ENCODE data around the gene CAPG.
"Not testable (repeated sequence)": the region's sequence is repeated elsewhere in the genome, so short reads cannot be mapped to it uniquely, and the experiment has no call there.

CAPG gene

DNA sequence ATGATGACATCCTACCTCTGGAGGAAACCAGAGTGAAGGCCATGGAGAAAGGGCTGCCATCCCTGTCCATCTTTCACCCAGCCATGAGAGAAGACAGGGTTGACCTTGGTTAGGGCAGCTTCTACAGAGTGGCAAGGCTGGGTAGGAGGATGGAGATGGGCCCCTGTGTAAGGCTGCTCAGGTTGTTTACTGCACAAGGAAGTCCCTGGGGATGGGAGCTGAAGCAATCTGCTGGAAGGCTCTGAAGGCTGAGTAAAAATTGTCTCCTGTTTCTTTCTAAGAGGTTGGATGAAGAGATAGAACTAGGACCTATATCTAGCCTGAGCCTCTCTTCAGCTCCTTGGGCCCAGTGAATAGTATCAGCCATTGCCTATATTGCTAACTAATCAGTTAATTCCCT lies 41.2 kb downstream of the CAPG start:
- Histone ChIP-seq H3K4me3 (ENCODE audit: control insufficient read depth in 1 of 7, extremely low read depth in 1 of 7, insufficient read depth in 4 of 7, low read depth in 2 of 7, low read length in 6 of 7) (no peak overlapping the region), H3K4me1 (ENCODE audit: control extremely low read depth in 1 of 4, control insufficient read depth in 4 of 4, insufficient read depth in 4 of 4, low read length in 3 of 4) (peaks cover 0 to 6% (median 0%) of the 10 kb centered on the region in 4 experiments), H3K36me3 (ENCODE audit: control insufficient read depth in 4 of 4, insufficient read depth in 4 of 4, low read length in 3 of 4) (peaks cover 6 to 12% (median 8%) of the 10 kb centered on the region in 4 experiments), H3K27ac (ENCODE audit: insufficient read depth in 1 of 2, low read depth in 1 of 2, low read length in 2 of 2, poor library complexity in 1 of 2, severe bottlenecking in 2 of 2) (no peak overlapping the region), H3K27me3 (replicated peaks in 2 of 5; ENCODE audit: control insufficient read depth in 4 of 5, insufficient read depth in 5 of 5, low read length in 4 of 5) (no peaks in the 10 kb centered on the region), H3K9me3 (ENCODE audit: control extremely low read depth in 1 of 5, control insufficient read depth in 4 of 5, insufficient read depth in 2 of 5, low read depth in 1 of 5, low read length in 4 of 5) (no peaks in the 10 kb centered on the region)
- ChIA-PET POLR2A (no interaction called here), CTCF (interaction anchor here (1.1 kb wide), 1 partner anchor 43 kb away, joined by 3 read pairs; no protein-coding TSS in a partner anchor)
- no peak for DNase-seq

GRCh38 chr2:85367180-85367579 lies 43.0 kb downstream of the CAPG start:
- H3K27ac ChIP-seq (ENCODE audit: insufficient read depth in 1 of 2, low read depth in 1 of 2, low read length in 2 of 2, poor library complexity in 1 of 2, severe bottlenecking in 2 of 2): no peak overlapping the region
- H3K9me3 ChIP-seq (ENCODE audit: control extremely low read depth in 1 of 5, control insufficient read depth in 4 of 5, insufficient read depth in 2 of 5, low read depth in 1 of 5, low read length in 4 of 5): no peaks in the 10 kb centered on the region
- ChIA-PET CTCF (interaction anchor here (1.1 to 3.5 kb wide), 3 partner anchors 10 to 40 kb away, joined by 3 to 12 read pairs (median 3); no protein-coding TSS in a partner anchor), POLR2A (interaction anchor here (1.0 kb wide), 1 partner anchor 71 kb away, joined by 3 read pairs; no protein-coding TSS in a partner anchor)
- H3K27me3 ChIP-seq (replicated peaks in 2 of 5; ENCODE audit: control insufficient read depth in 4 of 5, insufficient read depth in 5 of 5, low read length in 4 of 5): no peaks in the 10 kb centered on the region
- H3K4me3 ChIP-seq (ENCODE audit: control insufficient read depth in 1 of 7, extremely low read depth in 1 of 7, insufficient read depth in 4 of 7, low read depth in 2 of 7, low read length in 6 of 7): no peak overlapping the region
- peaks cover 9 to 15% (median 11%) of the 10 kb centered on the region in 4 experiments for H3K36me3 ChIP-seq (ENCODE audit: control insufficient read depth in 4 of 4, insufficient read depth in 4 of 4, low read length in 3 of 4)
- WGBS (ENCODE audit: insufficient coverage): 94% methylated on average over 5 of the region's 5 CpGs
- H3K4me1 ChIP-seq (ENCODE audit: control extremely low read depth in 1 of 4, control insufficient read depth in 4 of 4, insufficient read depth in 4 of 4, low read length in 3 of 4): peaks cover 0 to 6% (median 0%) of the 10 kb centered on the region in 4 experiments
- DNase-seq: no peak

- POLR2A ChIA-PET; H3K4me3 ChIP-seq (ENCODE audit: control insufficient read depth in 1 of 7, extremely low read depth in 1 of 7, insufficient read depth in 4 of 7, low read depth in 2 of 7, low read length in 6 of 7); H3K27me3 ChIP-seq (replicated peaks in 2 of 5; ENCODE audit: control insufficient read depth in 4 of 5, insufficient read depth in 5 of 5, low read length in 4 of 5); DNase-seq; H3K9me3 ChIP-seq (ENCODE audit: control extremely low read depth in 1 of 5, control insufficient read depth in 4 of 5, insufficient read depth in 2 of 5, low read depth in 1 of 5, low read length in 4 of 5); H3K27ac ChIP-seq (ENCODE audit: insufficient read depth in 1 of 2, low read depth in 1 of 2, low read length in 2 of 2, poor library complexity in 1 of 2, severe bottlenecking in 2 of 2); H3K4me1 ChIP-seq (ENCODE audit: control extremely low read depth in 1 of 4, control insufficient read depth in 4 of 4, insufficient read depth in 4 of 4, low read length in 3 of 4): not testable (repeated sequence)
- 94% methylated on average over 2 of the region's 5 CpGs for WGBS (ENCODE audit: insufficient coverage)
- CTCF ChIA-PET: interaction anchor here (0.8 kb wide), 1 partner anchor 29 kb away, joined by 4 read pairs; no protein-coding TSS in a partner anchor
- H3K36me3 ChIP-seq (ENCODE audit: control insufficient read depth in 4 of 4, insufficient read depth in 4 of 4, low read length in 3 of 4): peaks cover 6 to 20% (median 12%) of the 10 kb centered on the region in 4 experiments
Observed at GRCh38 chr2:85362653-85363387, 47.3 kb downstream of the CAPG start.

DNA sequence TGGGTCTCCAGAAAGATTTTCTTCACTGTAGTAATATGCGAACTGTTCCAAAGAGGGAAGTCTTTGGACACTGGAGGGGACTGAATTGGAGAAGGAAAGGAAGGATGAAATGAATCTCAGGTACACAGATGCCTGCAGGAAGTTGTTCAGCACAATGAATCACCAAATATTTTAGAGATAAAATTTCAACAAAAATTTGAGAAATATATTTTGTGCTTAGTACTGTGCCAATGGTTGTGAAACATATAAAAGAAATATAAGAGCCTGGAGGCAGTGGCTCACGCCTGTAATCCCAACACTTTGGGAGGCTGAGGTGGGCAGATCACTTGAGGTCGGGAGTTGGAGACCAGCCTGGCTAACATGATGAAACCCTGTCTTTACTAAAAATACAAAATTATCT lies 52.4 kb downstream of the CAPG start:
- POLR2A ChIA-PET: no interaction called here
- CTCF ChIA-PET: interaction anchor here (0.9 kb wide), 1 partner anchor 18 kb away, joined by 3 read pairs; no protein-coding TSS in a partner anchor
- peaks cover 4 to 24% (median 22%) of the 10 kb centered on the region in 4 experiments for H3K4me1 ChIP-seq (ENCODE audit: control extremely low read depth in 1 of 4, control insufficient read depth in 4 of 4, insufficient read depth in 4 of 4, low read length in 3 of 4)

DNA sequence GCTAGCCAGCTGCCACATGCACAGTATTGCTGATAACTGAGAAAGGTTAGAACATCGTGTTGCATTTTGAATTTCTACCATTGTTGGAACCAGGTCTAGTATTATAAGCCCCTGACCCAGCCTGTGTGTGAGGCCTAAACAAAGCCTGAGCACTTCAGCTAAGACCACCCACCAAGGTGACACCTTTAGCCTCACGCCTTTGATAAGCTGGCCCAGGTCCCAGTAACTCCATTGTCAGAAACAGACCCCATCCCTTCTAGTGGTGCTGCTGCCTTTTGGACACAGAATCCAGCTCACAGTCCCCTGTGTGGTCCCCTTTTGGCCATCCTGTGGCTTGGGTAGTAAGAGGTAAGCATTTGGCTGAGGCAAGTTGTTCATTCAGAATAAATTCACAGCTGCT lies 54.0 kb downstream of the CAPG start:
- WGBS (ENCODE audit: insufficient coverage): 88% methylated on average over 1 of the region's 2 CpGs
- Histone ChIP-seq H3K4me1 (ENCODE audit: control extremely low read depth in 1 of 4, control insufficient read depth in 4 of 4, insufficient read depth in 4 of 4, low read length in 3 of 4) (peaks cover 4 to 24% (median 22%) of the 10 kb centered on the region in 4 experiments), H3K27me3 (replicated peaks in 2 of 5; ENCODE audit: control insufficient read depth in 4 of 5, insufficient read depth in 5 of 5, low read length in 4 of 5) (no peaks in the 10 kb centered on the region), H3K4me3 (ENCODE audit: control insufficient read depth in 1 of 7, extremely low read depth in 1 of 7, insufficient read depth in 4 of 7, low read depth in 2 of 7, low read length in 6 of 7) (no peak overlapping the region), H3K36me3 (ENCODE audit: control insufficient read depth in 4 of 4, insufficient read depth in 4 of 4, low read length in 3 of 4) (peaks cover 7 to 28% (median 11%) of the 10 kb centered on the region in 4 experiments), H3K9me3 (ENCODE audit: control extremely low read depth in 1 of 5, control insufficient read depth in 4 of 5, insufficient read depth in 2 of 5, low read depth in 1 of 5, low read length in 4 of 5) (no peaks in the 10 kb centered on the region), H3K27ac (ENCODE audit: insufficient read depth in 1 of 2, low read depth in 1 of 2, low read length in 2 of 2, poor library complexity in 1 of 2, severe bottlenecking in 2 of 2) (no peak overlapping the region)
- no peak for DNase-seq
- ChIA-PET POLR2A (interaction anchor here (2.4 kb wide), 1 partner anchor 29 kb away, joined by 12 read pairs; the partner anchor contains the start of gene TGOLN2), CTCF (interaction anchor here (0.8 to 1.6 kb wide), 5 partner anchors 11 to 196 kb away, joined by 3 to 4 read pairs (median 3); no protein-coding TSS in a partner anchor)

More for the DNA sequence above, 52.4 kb downstream of the CAPG start:
- Histone ChIP-seq H3K36me3 (ENCODE audit: control insufficient read depth in 4 of 4, insufficient read depth in 4 of 4, low read length in 3 of 4) (peaks cover 7 to 22% (median 11%) of the 10 kb centered on the region in 4 experiments), H3K27ac (ENCODE audit: insufficient read depth in 1 of 2, low read depth in 1 of 2, low read length in 2 of 2, poor library complexity in 1 of 2, severe bottlenecking in 2 of 2) (no peak overlapping the region), H3K4me3 (ENCODE audit: control insufficient read depth in 1 of 7, extremely low read depth in 1 of 7, insufficient read depth in 4 of 7, low read depth in 2 of 7, low read length in 6 of 7) (no peak overlapping the region), H3K27me3 (replicated peaks in 2 of 5; ENCODE audit: control insufficient read depth in 4 of 5, insufficient read depth in 5 of 5, low read length in 4 of 5) (no peaks in the 10 kb centered on the region), H3K9me3 (ENCODE audit: control extremely low read depth in 1 of 5, control insufficient read depth in 4 of 5, insufficient read depth in 2 of 5, low read depth in 1 of 5, low read length in 4 of 5) (no peaks in the 10 kb centered on the region)
- no peak for DNase-seq
- WGBS (ENCODE audit: insufficient coverage): 100% methylated on average over 2 of the region's 3 CpGs

DNA sequence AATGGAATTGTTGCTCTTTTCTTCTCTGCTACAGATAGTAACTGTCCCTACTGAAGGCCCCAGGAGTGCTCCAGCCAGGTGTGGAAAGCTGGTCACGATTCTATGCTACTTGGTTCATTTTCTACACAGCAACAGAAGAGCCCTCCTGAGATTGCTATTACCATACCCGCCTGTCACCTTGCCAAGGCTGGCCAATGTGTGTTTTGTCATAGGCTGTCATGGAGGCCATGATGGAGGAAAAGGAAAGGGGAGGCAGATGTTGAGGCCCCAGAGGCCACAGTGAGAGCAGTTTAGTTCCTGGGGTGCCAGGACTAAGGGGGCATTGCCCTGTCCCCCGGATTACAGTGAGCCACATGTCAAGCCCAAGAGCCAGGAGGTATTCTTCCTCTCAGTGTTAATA lies 54.6 kb downstream of the CAPG start:
- POLR2A ChIA-PET: interaction anchor here (2.4 kb wide), 1 partner anchor 28 kb away, joined by 12 read pairs; the partner anchor contains the start of gene TGOLN2
- no peaks in the 10 kb centered on the region for H3K27me3 ChIP-seq (replicated peaks in 2 of 5; ENCODE audit: control insufficient read depth in 4 of 5, insufficient read depth in 5 of 5, low read length in 4 of 5)
- peaks cover 10 to 33% (median 16%) of the 10 kb centered on the region in 4 experiments for H3K36me3 ChIP-seq (ENCODE audit: control insufficient read depth in 4 of 4, insufficient read depth in 4 of 4, low read length in 3 of 4)
- H3K9me3 ChIP-seq (ENCODE audit: control extremely low read depth in 1 of 5, control insufficient read depth in 4 of 5, insufficient read depth in 2 of 5, low read depth in 1 of 5, low read length in 4 of 5): no peaks in the 10 kb centered on the region
- 60% methylated on average over 1 of the region's 3 CpGs for WGBS (ENCODE audit: insufficient coverage)
- CTCF ChIA-PET: interaction anchor here (1.3 to 1.8 kb wide), 4 partner anchors 10 to 197 kb away, joined by 3 to 4 read pairs (median 4); no protein-coding TSS in a partner anchor
- peak overlapping the region in 4 of 7 experiments; percentile 80 to 96 (median 94) for H3K4me3 ChIP-seq (ENCODE audit: control insufficient read depth in 1 of 7, extremely low read depth in 1 of 7, insufficient read depth in 4 of 7, low read depth in 2 of 7, low read length in 6 of 7)
- peaks cover 4 to 24% (median 22%) of the 10 kb centered on the region in 4 experiments for H3K4me1 ChIP-seq (ENCODE audit: control extremely low read depth in 1 of 4, control insufficient read depth in 4 of 4, insufficient read depth in 4 of 4, low read length in 3 of 4)
- peak in 1 of 3 donors; percentile 22 for DNase-seq
- no peak overlapping the region for H3K27ac ChIP-seq (ENCODE audit: insufficient read depth in 1 of 2, low read depth in 1 of 2, low read length in 2 of 2, poor library complexity in 1 of 2, severe bottlenecking in 2 of 2)

- no peaks in the 10 kb centered on the region for H3K27me3 ChIP-seq (replicated peaks in 2 of 5; ENCODE audit: control insufficient read depth in 4 of 5, insufficient read depth in 5 of 5, low read length in 4 of 5)
- H3K36me3 ChIP-seq (ENCODE audit: control insufficient read depth in 4 of 4, insufficient read depth in 4 of 4, low read length in 3 of 4): peaks cover 10 to 37% (median 20%) of the 10 kb centered on the region in 4 experiments
- H3K4me1 ChIP-seq (ENCODE audit: control extremely low read depth in 1 of 4, control insufficient read depth in 4 of 4, insufficient read depth in 4 of 4, low read length in 3 of 4): peaks cover 4 to 24% (median 22%) of the 10 kb centered on the region in 4 experiments
- H3K9me3 ChIP-seq (ENCODE audit: control extremely low read depth in 1 of 5, control insufficient read depth in 4 of 5, insufficient read depth in 2 of 5, low read depth in 1 of 5, low read length in 4 of 5): no peaks in the 10 kb centered on the region
- peak overlapping the region; percentile 58 to 96 (median 81) for H3K4me3 ChIP-seq (ENCODE audit: control insufficient read depth in 1 of 7, extremely low read depth in 1 of 7, insufficient read depth in 4 of 7, low read depth in 2 of 7, low read length in 6 of 7)
- 20% methylated on average over 6 of the region's 10 CpGs for WGBS (ENCODE audit: insufficient coverage)
- H3K27ac ChIP-seq (ENCODE audit: insufficient read depth in 1 of 2, low read depth in 1 of 2, low read length in 2 of 2, poor library complexity in 1 of 2, severe bottlenecking in 2 of 2): peak overlapping the region; percentile 91 to 96
- ChIA-PET POLR2A (interaction anchor here (0.5 to 2.4 kb wide), 3 partner anchors 28 to 233 kb away, joined by 3 to 12 read pairs (median 4); partner anchors contain the start of genes SH2D6 and TGOLN2), CTCF (interaction anchor here (0.8 to 1.8 kb wide), 4 partner anchors 9 to 197 kb away, joined by 3 to 4 read pairs (median 4); no protein-coding TSS in a partner anchor)
- DNase-seq: no peak
Observed at GRCh38 chr2:85355073-85355410, 55.1 kb downstream of the CAPG start.
